ENCODE measurements around the gene GAPT. TPM values are rescaled to one million over a fixed set of nuclear protein-coding genes. Genes with fewer than 3 reads are reported as not detected.

The GAPT gene
- total RNA-seq, 1 experiment from 2014 or later: not detected

DNA sequence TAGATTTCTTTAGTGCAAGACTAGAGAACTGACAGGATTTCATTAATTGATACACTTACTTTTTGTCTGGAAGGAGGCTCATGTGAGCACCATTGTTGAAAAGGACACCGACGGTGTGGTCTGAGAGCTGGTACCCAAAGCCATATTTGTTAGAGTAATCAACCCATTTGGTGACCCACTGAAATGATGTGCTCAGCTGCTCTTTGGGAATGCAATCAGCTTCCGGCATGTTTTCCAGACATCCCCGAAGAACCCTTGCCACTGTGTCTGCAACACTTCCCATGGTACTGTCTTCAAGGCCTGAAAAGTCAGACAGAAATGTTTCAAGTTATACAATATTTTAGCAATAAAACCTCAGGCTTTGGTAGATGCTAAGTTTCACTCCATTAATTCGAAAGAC is 35.8 kb upstream of the GAPT start:
- DNase-seq: no peak
- intact Hi-C loops (cut with micrococcal nuclease): loop anchor here (5.0 kb wide), 1 partner anchor 138 kb away; no protein-coding TSS in a partner anchor
- no TSS peak for BruUV-seq (replicated peaks)
- H3K9me2 ChIP-seq (replicated peaks; ENCODE audit: low read length): no peaks in the 10 kb centered on the region
- TF ChIP-seq, protein P1, sequence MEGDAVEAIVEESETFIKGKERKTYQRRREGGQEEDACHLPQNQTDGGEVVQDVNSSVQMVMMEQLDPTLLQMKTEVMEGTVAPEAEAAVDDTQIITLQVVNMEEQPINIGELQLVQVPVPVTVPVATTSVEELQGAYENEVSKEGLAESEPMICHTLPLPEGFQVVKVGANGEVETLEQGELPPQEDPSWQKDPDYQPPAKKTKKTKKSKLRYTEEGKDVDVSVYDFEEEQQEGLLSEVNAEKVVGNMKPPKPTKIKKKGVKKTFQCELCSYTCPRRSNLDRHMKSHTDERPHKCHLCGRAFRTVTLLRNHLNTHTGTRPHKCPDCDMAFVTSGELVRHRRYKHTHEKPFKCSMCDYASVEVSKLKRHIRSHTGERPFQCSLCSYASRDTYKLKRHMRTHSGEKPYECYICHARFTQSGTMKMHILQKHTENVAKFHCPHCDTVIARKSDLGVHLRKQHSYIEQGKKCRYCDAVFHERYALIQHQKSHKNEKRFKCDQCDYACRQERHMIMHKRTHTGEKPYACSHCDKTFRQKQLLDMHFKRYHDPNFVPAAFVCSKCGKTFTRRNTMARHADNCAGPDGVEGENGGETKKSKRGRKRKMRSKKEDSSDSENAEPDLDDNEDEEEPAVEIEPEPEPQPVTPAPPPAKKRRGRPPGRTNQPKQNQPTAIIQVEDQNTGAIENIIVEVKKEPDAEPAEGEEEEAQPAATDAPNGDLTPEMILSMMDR (conservative IDR thresholded peaks at IDR 0.05; ENCODE audit: low read depth, low read length): no peak
- TF ChIP-seq EZH2 (IDR thresholded peaks at IDR 0.05; ENCODE audit: low read length, unreplicated experiment) (no peak), EZH2phosphoT487 (IDR thresholded peaks at IDR 0.05; ENCODE audit: borderline replicate concordance, low read length) (no peak)
- POLR2A ChIA-PET (ENCODE audit: unreplicated experiment): interaction anchor here (0.6 kb wide), 1 partner anchor 974 kb away, joined by 4 read pairs; no protein-coding TSS in a partner anchor
- H3K4me3 ChIP-seq (ENCODE audit: low read length): peak overlapping the region; percentile 99
- ATAC-seq: no peak
- peaks cover 6% of the 10 kb centered on the region for H3F3A ChIP-seq (ENCODE audit: low read length, unreplicated experiment)
- peaks cover 61% of the 10 kb centered on the region for H3K36me3 ChIP-seq (ENCODE audit: low read depth, low read length)
- H2AFZ ChIP-seq (ENCODE audit: low read length): no peak overlapping the region
- CTCF ChIA-PET: no interaction called here
- no peak overlapping the region for H3K9ac ChIP-seq (ENCODE audit: low read length)
- peaks cover 70% of the 10 kb centered on the region for H4K20me1 ChIP-seq (ENCODE audit: low read length)
- H3K4me1 ChIP-seq (ENCODE audit: insufficient read depth, low read length): peaks cover 33% of the 10 kb centered on the region
- no peaks in the 10 kb centered on the region for H3K9me3 ChIP-seq (ENCODE audit: low read length)
- H3K79me2 ChIP-seq (ENCODE audit: low read length): peaks cover 59% of the 10 kb centered on the region
- no peaks in the 10 kb centered on the region for H3K27me3 ChIP-seq (ENCODE audit: low read length)
- no peak overlapping the region for H3K27ac ChIP-seq (ENCODE audit: low read length)
- H3K4me2 ChIP-seq (ENCODE audit: low read length): peak overlapping the region; percentile 91

DNA sequence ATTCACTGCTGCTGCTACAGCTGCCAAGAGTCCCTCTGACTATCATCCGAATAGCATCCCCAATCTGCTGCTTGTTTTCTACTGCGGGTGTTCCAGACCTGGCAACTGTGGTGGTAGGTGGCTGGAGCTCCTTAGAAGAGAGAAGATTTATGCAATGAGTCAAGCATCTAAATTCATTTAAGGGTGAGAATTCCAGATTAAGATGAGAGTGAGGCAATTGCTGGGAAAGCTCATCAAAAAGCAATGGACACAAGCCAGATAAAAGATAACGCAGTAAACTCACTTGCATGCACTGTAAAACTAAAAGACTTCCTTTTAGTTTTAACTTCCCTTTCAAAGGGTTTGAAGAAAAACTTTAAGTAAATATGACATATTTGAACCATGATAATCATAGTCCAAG is 35.2 kb upstream of the GAPT start:
- CTCF ChIA-PET: no interaction called here
- Histone ChIP-seq H3K4me2 (ENCODE audit: low read length) (peak overlapping the region; percentile 91), H3K4me1 (ENCODE audit: insufficient read depth, low read length) (peaks cover 36% of the 10 kb centered on the region), H3K27me3 (ENCODE audit: low read length) (no peaks in the 10 kb centered on the region), H3K79me2 (ENCODE audit: low read length) (peaks cover 59% of the 10 kb centered on the region), H3K9me3 (ENCODE audit: low read length) (no peaks in the 10 kb centered on the region), H3K4me3 (ENCODE audit: low read length) (peak overlapping the region; percentile 99), H3K27ac (ENCODE audit: low read length) (no peak overlapping the region), H3K9ac (ENCODE audit: low read length) (no peak overlapping the region), H3F3A (ENCODE audit: low read length, unreplicated experiment) (peaks cover 6% of the 10 kb centered on the region), H3K36me3 (ENCODE audit: low read depth, low read length) (peaks cover 61% of the 10 kb centered on the region), H2AFZ (ENCODE audit: low read length) (no peak overlapping the region), H3K9me2 (replicated peaks; ENCODE audit: low read length) (no peaks in the 10 kb centered on the region), H4K20me1 (ENCODE audit: low read length) (peaks cover 70% of the 10 kb centered on the region)
- DNase-seq (no peak), ATAC-seq (no peak)
- intact Hi-C loops (cut with micrococcal nuclease): loop anchor here (5.0 kb wide), 1 partner anchor 139 kb away; no protein-coding TSS in a partner anchor
- TF ChIP-seq EZH2phosphoT487 (IDR thresholded peaks at IDR 0.05; ENCODE audit: borderline replicate concordance, low read length): no peak
- TF ChIP-seq, protein P1 (conservative IDR thresholded peaks at IDR 0.05; ENCODE audit: low read depth, low read length): no peak
- TF ChIP-seq EZH2 (IDR thresholded peaks at IDR 0.05; ENCODE audit: low read length, unreplicated experiment): no peak
- no TSS peak for BruUV-seq (replicated peaks)
- POLR2A ChIA-PET (ENCODE audit: unreplicated experiment): interaction anchor here (0.6 kb wide), 1 partner anchor 973 kb away, joined by 4 read pairs; no protein-coding TSS in a partner anchor

- Histone ChIP-seq H3K4me3 (ENCODE audit: low read length) (peak overlapping the region; percentile 99), H4K20me1 (ENCODE audit: low read length) (peaks cover 70% of the 10 kb centered on the region), H3K27ac (ENCODE audit: low read length) (no peak overlapping the region)
Observed at GRCh38 chr5:58456486-58456885, 34.7 kb upstream of the GAPT start.

More at GRCh38 chr5:58456486-58456885, 34.7 kb upstream of the GAPT start:
- H3K9ac ChIP-seq (ENCODE audit: low read length): peak overlapping the region; percentile 95; the same call in 1 of the 2 replicates
- peaks cover 59% of the 10 kb centered on the region for H3K79me2 ChIP-seq (ENCODE audit: low read length)
- peaks cover 39% of the 10 kb centered on the region for H3K4me1 ChIP-seq (ENCODE audit: insufficient read depth, low read length)
- TF ChIP-seq, protein P1 (conservative IDR thresholded peaks at IDR 0.05; ENCODE audit: low read depth, low read length): no peak
- TF ChIP-seq EZH2phosphoT487 (IDR thresholded peaks at IDR 0.05; ENCODE audit: borderline replicate concordance, low read length) (no peak), EZH2 (IDR thresholded peaks at IDR 0.05; ENCODE audit: low read length, unreplicated experiment) (no peak)
- H2AFZ ChIP-seq (ENCODE audit: low read length): no peak overlapping the region
- H3K4me2 ChIP-seq (ENCODE audit: low read length): peak overlapping the region; percentile 91
- POLR2A ChIA-PET (ENCODE audit: unreplicated experiment): no interaction called here
- no peak for DNase-seq
- BruUV-seq (replicated peaks): no TSS peak
- intact Hi-C loops (cut with micrococcal nuclease): loop anchor here (5.0 kb wide), 1 partner anchor 139 kb away; no protein-coding TSS in a partner anchor
- H3K9me3 ChIP-seq (ENCODE audit: low read length): no peaks in the 10 kb centered on the region
- no peaks in the 10 kb centered on the region for H3K9me2 ChIP-seq (replicated peaks; ENCODE audit: low read length)
- H3K36me3 ChIP-seq (ENCODE audit: low read depth, low read length): peaks cover 61% of the 10 kb centered on the region
- no peaks in the 10 kb centered on the region for H3K27me3 ChIP-seq (ENCODE audit: low read length)
- CTCF ChIA-PET: no interaction called here
- peaks cover 6% of the 10 kb centered on the region for H3F3A ChIP-seq (ENCODE audit: low read length, unreplicated experiment)
- ATAC-seq: no peak
